GM12872 (cell line): ENCODE measurements around the gene ENAH.
A peak's percentile ranks its signal among the peaks of the same experiment; 100 is the strongest.

Source experiments
- TF ChIP-seq, protein P1 (sequence below): IDR thresholded peaks from 3 replicates; pipeline ENCODE4 v1.5.1; 2011; ENCODE audit warnings: low read depth, mild to moderate bottlenecking, low read length, moderate library complexity; ENCODE audit not compliant: insufficient read depth

The ENAH gene

DNA sequence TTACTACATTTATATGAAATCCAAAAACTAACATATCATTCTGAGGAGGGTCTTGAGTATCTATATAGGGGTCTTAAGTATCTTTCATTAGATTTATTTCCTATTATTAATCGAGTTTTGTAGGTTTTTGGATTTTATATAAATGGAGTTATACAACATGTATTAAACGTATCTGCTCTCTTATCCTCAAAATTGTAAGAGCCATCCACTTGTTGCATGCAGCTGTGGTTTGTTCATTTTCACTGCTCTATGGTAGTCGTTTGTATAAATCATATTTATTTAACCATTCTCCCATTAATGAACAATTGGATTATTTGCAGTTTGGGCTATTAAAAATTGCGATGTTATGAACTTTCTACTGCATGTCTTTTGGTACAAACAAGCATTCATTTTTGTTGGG, 97.1 kb downstream of the ENAH start:
- TF ChIP-seq, protein P1, sequence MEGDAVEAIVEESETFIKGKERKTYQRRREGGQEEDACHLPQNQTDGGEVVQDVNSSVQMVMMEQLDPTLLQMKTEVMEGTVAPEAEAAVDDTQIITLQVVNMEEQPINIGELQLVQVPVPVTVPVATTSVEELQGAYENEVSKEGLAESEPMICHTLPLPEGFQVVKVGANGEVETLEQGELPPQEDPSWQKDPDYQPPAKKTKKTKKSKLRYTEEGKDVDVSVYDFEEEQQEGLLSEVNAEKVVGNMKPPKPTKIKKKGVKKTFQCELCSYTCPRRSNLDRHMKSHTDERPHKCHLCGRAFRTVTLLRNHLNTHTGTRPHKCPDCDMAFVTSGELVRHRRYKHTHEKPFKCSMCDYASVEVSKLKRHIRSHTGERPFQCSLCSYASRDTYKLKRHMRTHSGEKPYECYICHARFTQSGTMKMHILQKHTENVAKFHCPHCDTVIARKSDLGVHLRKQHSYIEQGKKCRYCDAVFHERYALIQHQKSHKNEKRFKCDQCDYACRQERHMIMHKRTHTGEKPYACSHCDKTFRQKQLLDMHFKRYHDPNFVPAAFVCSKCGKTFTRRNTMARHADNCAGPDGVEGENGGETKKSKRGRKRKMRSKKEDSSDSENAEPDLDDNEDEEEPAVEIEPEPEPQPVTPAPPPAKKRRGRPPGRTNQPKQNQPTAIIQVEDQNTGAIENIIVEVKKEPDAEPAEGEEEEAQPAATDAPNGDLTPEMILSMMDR = no peak

DNA sequence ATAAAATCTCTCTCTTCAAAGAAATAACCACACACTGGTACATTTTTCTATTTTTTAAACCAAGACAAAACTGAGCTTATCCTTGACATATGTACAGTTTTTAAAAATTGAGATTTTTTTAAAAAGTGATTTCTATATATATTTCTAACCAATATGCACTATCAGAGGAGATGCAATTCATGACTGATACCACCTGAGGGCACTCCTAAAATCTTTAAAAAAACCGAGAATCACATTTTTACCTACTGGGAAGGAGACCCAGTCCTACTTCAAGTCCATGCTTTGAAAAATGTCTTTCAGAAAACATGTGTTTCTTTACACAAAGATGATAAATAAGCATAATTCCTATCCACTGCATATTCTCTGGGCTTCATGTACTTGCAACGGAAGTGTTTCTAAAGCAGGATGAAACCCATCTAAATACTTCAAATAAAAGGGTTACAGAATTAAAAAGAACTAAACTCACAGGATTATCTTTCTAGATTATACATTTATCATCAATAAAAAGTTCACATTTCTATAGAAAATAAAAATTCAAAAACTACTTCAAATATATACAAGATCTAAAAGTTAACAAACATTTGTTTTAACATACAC, 98.6 kb downstream of the ENAH start:
- TF ChIP-seq, protein P1 = peak; percentile 50; the same call in 2 of the 3 replicates

DNA sequence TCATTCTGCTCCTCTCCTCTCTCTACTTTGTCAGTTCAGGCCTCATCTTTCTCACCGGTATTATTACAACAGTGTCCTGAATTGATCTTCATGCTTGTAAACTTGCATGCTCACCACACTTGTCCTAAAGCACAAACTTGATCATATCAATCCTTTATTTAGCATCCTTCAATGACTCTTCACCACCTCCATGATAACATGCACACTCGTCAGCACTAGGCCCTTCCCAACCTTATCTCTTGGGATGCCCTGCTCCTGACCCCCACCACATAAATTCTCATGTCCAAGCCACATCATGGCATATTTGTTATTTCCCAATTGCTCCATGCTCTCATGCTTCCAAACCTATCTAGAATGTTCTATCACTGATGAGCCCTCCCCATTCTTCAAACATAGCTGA, 103.1 kb downstream of the ENAH start:
- TF ChIP-seq, protein P1 = no peak

DNA sequence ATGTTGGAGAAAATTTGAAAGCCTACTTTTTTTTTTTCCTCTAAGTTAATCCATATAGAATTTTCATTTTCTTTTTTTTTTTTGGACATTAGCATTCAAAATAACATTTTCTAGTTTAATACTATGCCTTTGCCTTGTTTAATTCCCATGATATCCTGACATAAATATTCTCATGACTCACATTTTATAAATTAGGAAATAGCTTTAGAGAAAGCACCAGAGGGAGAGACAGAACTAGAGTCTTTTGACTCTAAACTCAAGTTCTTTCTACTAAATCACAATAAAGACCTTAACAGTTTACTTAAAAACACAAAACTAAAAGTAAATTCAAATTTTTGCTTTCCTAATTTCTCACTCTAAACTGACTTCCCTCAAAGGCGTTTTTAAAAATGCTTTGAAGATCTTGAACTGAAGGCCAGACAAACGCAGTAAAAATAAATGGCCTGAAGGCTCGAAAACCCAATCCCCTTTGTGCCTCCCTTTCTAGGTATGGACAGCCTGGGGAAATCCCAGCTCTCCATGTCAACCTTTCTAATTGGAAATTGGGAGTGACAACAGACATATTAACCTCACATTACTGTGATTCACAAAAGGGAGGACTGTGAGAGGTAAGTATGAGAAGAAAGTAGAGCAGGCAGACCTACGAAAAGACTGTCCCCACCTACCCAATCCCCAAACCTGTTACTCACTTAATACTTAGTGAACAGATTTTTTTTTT, 104.6 kb downstream of the ENAH start:
- TF ChIP-seq, protein P1 = no peak

DNA sequence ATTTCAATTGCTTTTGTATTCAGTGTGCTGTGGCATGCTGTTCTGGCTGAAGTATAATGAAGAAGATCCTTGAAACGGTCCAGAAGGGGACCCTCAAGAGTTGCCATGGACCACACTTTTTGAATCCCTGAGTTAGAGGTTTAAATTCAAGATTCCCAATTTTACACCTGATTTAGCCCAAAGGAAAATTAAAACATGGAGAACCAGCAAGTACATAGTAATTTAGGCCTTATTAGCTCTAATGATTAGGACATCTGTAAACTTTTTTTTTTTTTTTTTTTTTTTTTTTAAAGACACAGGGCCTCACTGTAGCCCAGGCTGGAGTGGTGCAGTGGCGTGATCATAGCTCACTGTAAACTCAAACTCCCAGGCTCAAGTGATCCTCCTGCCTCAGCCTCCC, 107.3 kb downstream of the ENAH start:
- TF ChIP-seq, protein P1 = no peak

DNA sequence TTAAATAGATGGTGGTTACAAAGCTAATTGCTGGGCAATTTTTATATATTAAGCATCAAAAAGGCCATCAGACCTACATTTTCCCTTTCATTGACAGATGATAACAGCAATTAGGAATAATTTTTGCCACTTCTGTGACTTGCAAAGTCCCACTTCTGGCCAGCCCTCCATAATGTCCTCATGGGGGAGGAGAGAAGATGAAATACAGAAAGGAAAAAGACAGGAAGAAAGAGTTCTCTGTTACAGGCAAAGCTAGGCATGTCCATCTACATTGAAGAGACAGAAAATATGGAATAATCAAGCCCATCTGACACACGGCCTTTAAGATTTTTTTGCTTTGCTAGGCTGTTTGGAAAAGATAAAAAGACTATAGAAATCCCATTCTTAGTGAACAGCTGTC, 108.0 kb downstream of the ENAH start:
- TF ChIP-seq, protein P1 = no peak

DNA sequence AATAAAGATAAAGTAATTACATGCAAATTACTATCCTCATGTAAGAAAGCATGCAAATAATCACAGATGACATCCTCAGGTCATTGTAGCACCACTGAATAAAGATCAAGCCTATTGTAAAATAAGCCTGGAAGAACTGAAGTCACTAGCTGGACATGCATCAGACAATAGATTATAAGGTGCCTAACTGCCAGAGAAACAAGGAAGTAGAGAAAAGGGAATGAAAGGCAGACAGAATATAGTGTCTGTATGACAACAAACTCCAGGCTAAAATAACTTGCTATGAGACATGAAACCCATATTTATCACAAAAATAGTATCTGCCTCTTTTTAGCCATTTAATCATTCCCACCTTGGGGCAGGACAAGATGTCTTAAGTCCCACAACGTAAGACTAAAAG, 108.7 kb downstream of the ENAH start:
- TF ChIP-seq, protein P1 = no peak
